Inferior parietal cortex (tissue), 1 donor: Measurements from ENCODE around the gene RNASE11.
A peak's percentile ranks its signal among the peaks of the same experiment; 100 is the strongest.
"Not testable (repeated sequence)": the region's sequence is repeated elsewhere in the genome, so short reads cannot be mapped to it uniquely, and the experiment has no call there.

ENCODE experiments used
- DNase-seq: peaks from one replicate; pipeline ENCODE4 v3.0.0-alpha.2; 2016; ENCODE audit errors: extremely low spot score

Gene RNASE11

GRCh38 chr14:20580242-20580641 is 7.6 kb downstream of the RNASE11 start:
- DNase-seq, result peak; percentile 2

- no peak for DNase-seq
Measured at GRCh38 chr14:20578784-20579502, 8.9 kb downstream of the RNASE11 start.

- DNase-seq, result no peak
Measured at GRCh38 chr14:20578325-20578724, 9.5 kb downstream of the RNASE11 start.

- DNase-seq, result not testable (repeated sequence)
Measured at GRCh38 chr14:20572382-20572990, 15.3 kb downstream of the RNASE11 start.

- not testable (repeated sequence) for DNase-seq
Measured at GRCh38 chr14:20570720-20571119, 17.1 kb downstream of the RNASE11 start.

- not testable (repeated sequence) for DNase-seq
Measured at GRCh38 chr14:20569865-20570264, 17.9 kb downstream of the RNASE11 start.

- DNase-seq, result no peak
Measured at GRCh38 chr14:20569066-20569465, 18.7 kb downstream of the RNASE11 start.

- DNase-seq, result no peak
Measured at GRCh38 chr14:20568393-20568792, 19.4 kb downstream of the RNASE11 start.

- not testable (repeated sequence) for DNase-seq
Measured at GRCh38 chr14:20567199-20567598, 20.6 kb downstream of the RNASE11 start.

- DNase-seq, result no peak
Measured at GRCh38 chr14:20564501-20564997, 23.3 kb downstream of the RNASE11 start.

GRCh38 chr14:20563971-20564370 is 23.8 kb downstream of the RNASE11 start:
- no peak for DNase-seq

- no peak for DNase-seq
Measured at GRCh38 chr14:20560961-20561360, 26.8 kb downstream of the RNASE11 start, which contains the start of gene RNASE9. Gene RNASE9 (minus strand): TSS chr14:20561047.

GRCh38 chr14:20559461-20559904 is 28.3 kb downstream of the RNASE11 start:
- DNase-seq, result no peak

- no peak for DNase-seq
Measured at GRCh38 chr14:20557212-20557542, 30.6 kb downstream of the RNASE11 start.

GRCh38 chr14:20556500-20557211 is 31.1 kb downstream of the RNASE11 start:
- no peak for DNase-seq

GRCh38 chr14:20555845-20556244 is 32.0 kb downstream of the RNASE11 start:
- no peak for DNase-seq

- DNase-seq, result no peak
Measured at GRCh38 chr14:20553024-20553423, 34.8 kb downstream of the RNASE11 start.

GRCh38 chr14:20551606-20552005 is 36.2 kb downstream of the RNASE11 start:
- no peak for DNase-seq

GRCh38 chr14:20550926-20551325 is 36.9 kb downstream of the RNASE11 start:
- no peak for DNase-seq

GRCh38 chr14:20548414-20549158 is 39.2 kb downstream of the RNASE11 start:
- no peak for DNase-seq

GRCh38 chr14:20546877-20547276 is 40.9 kb downstream of the RNASE11 start:
- no peak for DNase-seq

- DNase-seq, result no peak
Measured at GRCh38 chr14:20539906-20540305, 47.9 kb downstream of the RNASE11 start.
